H9 (cell line): ENCODE results near the gene NGF. TPM values are rescaled to one million over a fixed set of nuclear protein-coding genes. Genes with fewer than 3 reads are reported as not detected.
"Not testable (repeated sequence)": the region's sequence is repeated elsewhere in the genome, so short reads cannot be mapped to it uniquely, and the experiment has no call there.

Experiments
- DNase-seq: peaks from one replicate; pipeline ENCODE4 v3.0.0-alpha.2; 2017
- H2AFZ ChIP-seq: one replicate; pipeline ENCODE4 v1.6.1; 2013; ENCODE audit warnings: mild to moderate bottlenecking, low read length, control low read depth, moderate library complexity
- H2AK5ac ChIP-seq: 2 replicates; pipeline ENCODE4 v1.6.1; 2013; ENCODE audit warnings: low read length, control low read depth, mixed read lengths; ENCODE audit not compliant: insufficient read length
- H2BK120ac ChIP-seq: one replicate; pipeline ENCODE4 v1.6.1; 2013; ENCODE audit warnings: low read depth, mild to moderate bottlenecking, low read length, control low read depth, inconsistent platforms; ENCODE audit not compliant: poor library complexity, severe bottlenecking
- H2BK12ac ChIP-seq: 2 replicates; pipeline ENCODE4 v1.6.1; 2013; ENCODE audit warnings: low read length, control low read depth, mixed read lengths, low read depth; ENCODE audit not compliant: insufficient read length
- H2BK15ac ChIP-seq: 2 replicates; pipeline ENCODE4 v1.6.1; 2013; ENCODE audit warnings: low read depth, low read length, control low read depth
- H2BK20ac ChIP-seq: one replicate; pipeline ENCODE4 v1.6.1; 2013; ENCODE audit warnings: low read depth, mild to moderate bottlenecking, low read length, control low read depth, inconsistent platforms; ENCODE audit not compliant: poor library complexity, severe bottlenecking
- H2BK5ac ChIP-seq: 2 replicates; pipeline ENCODE4 v1.6.1; 2013; ENCODE audit warnings: low read length, control low read depth, mixed read lengths; ENCODE audit not compliant: insufficient read length
- H3K14ac ChIP-seq: 2 replicates; pipeline ENCODE4 v1.6.1; 2013; ENCODE audit warnings: low read length, control low read depth; ENCODE audit not compliant: insufficient read depth
- H3K18ac ChIP-seq: 2 replicates; pipeline ENCODE4 v1.6.1; 2013; ENCODE audit warnings: low read depth, mild to moderate bottlenecking, mixed read lengths, low read length, control low read depth; ENCODE audit not compliant: insufficient read length
- H3K23ac ChIP-seq: 2 replicates; pipeline ENCODE4 v1.6.1; 2013; ENCODE audit warnings: low read length, control low read depth, mixed read lengths, low read depth; ENCODE audit not compliant: insufficient read length
- H3K23me2 ChIP-seq: 2 replicates; pipeline ENCODE4 v1.6.1; 2013; ENCODE audit warnings: low read depth, mild to moderate bottlenecking, mixed read lengths, low read length, control low read depth; ENCODE audit not compliant: insufficient read length, poor library complexity, severe bottlenecking
- H3K27ac ChIP-seq: 2 replicates; pipeline ENCODE4 v1.5.1; 2013; ENCODE audit warnings: low read length, control low read depth, mixed read lengths, low read depth; ENCODE audit not compliant: insufficient read length
- H3K27me3 ChIP-seq: 2 replicates; pipeline ENCODE4 v1.6.1; 2013; ENCODE audit warnings: low read length, control low read depth, inconsistent platforms; ENCODE audit not compliant: insufficient read depth
- H3K4ac ChIP-seq: 2 replicates; pipeline ENCODE4 v1.6.1; 2013; ENCODE audit warnings: low read depth, mild to moderate bottlenecking, control low read depth, inconsistent platforms, low read length, moderate library complexity
- H3K4me1 ChIP-seq: 2 replicates; pipeline ENCODE4 v1.6.1; 2013; ENCODE audit warnings: low read length, control low read depth, inconsistent platforms; ENCODE audit not compliant: insufficient read depth
- H3K4me2 ChIP-seq: 2 replicates; pipeline ENCODE4 v1.6.1; 2013; ENCODE audit warnings: low read length, control low read depth, mixed read lengths; ENCODE audit not compliant: insufficient read length, insufficient read depth
- H3K56ac ChIP-seq: 2 replicates; pipeline ENCODE4 v1.6.1; 2013; ENCODE audit warnings: low read depth, mild to moderate bottlenecking, mixed read lengths, low read length, control low read depth; ENCODE audit not compliant: insufficient read length
- H3K79me1 ChIP-seq: 2 replicates; pipeline ENCODE4 v1.6.1; 2013; ENCODE audit warnings: low read depth, mild to moderate bottlenecking, moderate library complexity, low read length, control low read depth, inconsistent platforms; ENCODE audit not compliant: insufficient read depth, poor library complexity, severe bottlenecking
- H3K79me2 ChIP-seq: 2 replicates; pipeline ENCODE4 v1.6.1; 2013; ENCODE audit warnings: low read length, control low read depth, inconsistent platforms; ENCODE audit not compliant: insufficient read depth
- H3K9ac ChIP-seq: 2 replicates; pipeline ENCODE4 v1.6.1; 2013; ENCODE audit warnings: low read length, control low read depth, mixed read lengths; ENCODE audit not compliant: insufficient read length; ENCODE audit errors: extremely low read depth
- H3K9me3 ChIP-seq: one replicate; pipeline ENCODE4 v1.6.1; 2013; ENCODE audit warnings: low read depth, low read length, inconsistent platforms; ENCODE audit not compliant: control insufficient read depth
- H3T11ph ChIP-seq: one replicate; pipeline ENCODE4 v1.6.1; 2013; ENCODE audit warnings: mild to moderate bottlenecking, low read length, control low read depth, inconsistent platforms
- H4K20me1 ChIP-seq: one replicate; pipeline ENCODE4 v1.6.1; 2013; ENCODE audit not compliant: control insufficient read depth, insufficient read length, insufficient read depth
- H4K5ac ChIP-seq: 2 replicates; pipeline ENCODE4 v1.6.1; 2013; ENCODE audit warnings: low read depth, mild to moderate bottlenecking, mixed read lengths, low read length, control low read depth; ENCODE audit not compliant: insufficient read length
- H4K8ac ChIP-seq: replicated peaks from 2 replicates; pipeline ENCODE4 v1.6.1; 2013; ENCODE audit warnings: low read length, control low read depth, mixed read lengths, low read depth; ENCODE audit not compliant: insufficient read length
- H4K91ac ChIP-seq: 2 replicates; pipeline ENCODE4 v1.6.1; 2013; ENCODE audit warnings: low read depth, mild to moderate bottlenecking, moderate library complexity, mixed read lengths, low read length, control low read depth; ENCODE audit not compliant: insufficient read length
- H3K27ac Mint-ChIP-seq, 3 experiments: 2 replicates in 2 of 3; 3 replicates in 1 of 3; pipeline ENCODE4 v1.8.0; 2020 to 2021; ENCODE audit warnings: mixed read lengths in 3 of 3, mild to moderate bottlenecking in 1 of 3, moderate library complexity in 1 of 3
- H3K27me3 Mint-ChIP-seq: 2 replicates; pipeline ENCODE4 v1.8.0; 2021; ENCODE audit warnings: low read depth, mild to moderate bottlenecking, moderate library complexity, mixed read lengths
- H3K36me3 Mint-ChIP-seq, 3 experiments: 2 replicates in 2 of 3; 3 replicates in 1 of 3; pipeline ENCODE4 v1.8.0; 2020 to 2021; ENCODE audit warnings: low read depth in 3 of 3, mixed read lengths in 3 of 3; ENCODE audit not compliant: insufficient read depth in 1 of 3
- H3K4me1 Mint-ChIP-seq, 2 experiments: 2 replicates each; pipeline ENCODE4 v1.8.0; 2020; ENCODE audit warnings: mixed read lengths in 2 of 2
- H3K4me3 Mint-ChIP-seq, 2 experiments: 2 replicates in 1 of 2; 3 replicates in 1 of 2; pipeline ENCODE4 v1.8.0; 2020 to 2021; ENCODE audit warnings: mild to moderate bottlenecking in 2 of 2, mixed read lengths in 2 of 2, moderate library complexity in 1 of 2
- H3K9me3 Mint-ChIP-seq, 2 experiments: 2 replicates in 1 of 2; 3 replicates in 1 of 2; pipeline ENCODE4 v1.8.0; 2020; ENCODE audit warnings: mild to moderate bottlenecking in 2 of 2, mixed read lengths in 2 of 2, moderate library complexity in 1 of 2
- WGBS: extraction: QIAGEN DNeasy Blood & Tissue Kit; methylation state at CpG from one replicate; pipeline ENCODE4 v1.1.7; 2013; ENCODE audit warnings: missing lambda C conversion rate, low lambda C conversion rate, mixed read lengths; ENCODE audit not compliant: insufficient read length; ENCODE audit errors: extremely low coverage; 5-methylcytosine and 5-hydroxymethylcytosine counted together
- total RNA-seq: library from RNA; stranded (reverse); gene quantifications from 2 replicates; pipeline ENCODE4 v1.2.1, GENCODE V29; 2021

NGF gene
- total RNA-seq, 1 experiment from 2014 or later = 0.22 TPM

DNA sequence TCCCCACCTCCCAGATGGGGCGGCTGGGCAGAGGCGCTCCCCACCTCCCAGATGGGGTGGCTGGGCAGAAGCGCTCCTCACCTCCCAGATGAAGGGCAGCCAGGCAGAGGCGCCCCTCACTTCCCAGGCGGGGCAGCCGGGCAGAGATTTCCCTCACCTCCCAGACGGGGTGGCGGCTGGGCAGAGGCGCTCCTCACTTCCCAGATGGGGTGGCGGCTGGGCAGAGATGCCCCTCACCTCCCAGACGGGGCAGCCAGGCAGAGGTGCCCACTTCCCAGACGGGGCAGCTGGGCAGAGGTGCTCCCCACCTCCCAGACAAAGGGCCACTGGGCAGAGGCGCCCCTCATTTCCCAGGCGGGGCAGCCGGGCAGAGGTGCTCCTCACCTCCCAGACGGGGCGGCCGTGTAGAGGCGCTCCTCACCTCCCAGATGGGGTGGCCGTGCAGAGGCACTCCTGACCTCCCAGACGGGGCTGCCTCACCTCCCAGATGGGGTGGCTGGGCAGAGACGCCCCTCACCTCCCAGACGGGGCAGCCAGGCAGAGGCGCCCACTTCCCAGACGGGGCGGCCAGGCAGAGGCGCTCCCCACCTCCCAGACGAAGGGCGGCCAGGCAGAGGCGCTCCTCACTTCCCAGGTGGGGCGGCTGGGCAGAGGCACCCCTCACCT is 21.9 kb upstream of the NGF start:
- not testable (repeated sequence) for H3K56ac ChIP-seq, H2AK5ac ChIP-seq, H4K91ac ChIP-seq, H3K4me2 ChIP-seq, H3K14ac ChIP-seq, H3K27me3 Mint-ChIP-seq, H3K18ac ChIP-seq, H3K23me2 ChIP-seq, H3K79me2 ChIP-seq, H4K5ac ChIP-seq, DNase-seq, H3K27ac Mint-ChIP-seq, H3K9ac ChIP-seq, H3K4ac ChIP-seq, H2BK20ac ChIP-seq, H2BK5ac ChIP-seq, H3K27me3 ChIP-seq, H3K27ac ChIP-seq, H4K20me1 ChIP-seq, H3K4me1 Mint-ChIP-seq, H3K79me1 ChIP-seq, H3K4me1 ChIP-seq, H3K4me3 Mint-ChIP-seq, H3T11ph ChIP-seq, H3K9me3 ChIP-seq, H3K23ac ChIP-seq, H2BK120ac ChIP-seq, H2BK12ac ChIP-seq, H2AFZ ChIP-seq, H4K8ac ChIP-seq, H2BK15ac ChIP-seq
- peaks cover 10% of the 10 kb centered on the region in 3 experiments for H3K36me3 Mint-ChIP-seq
- WGBS = no CpG with 5 or more reads among the region's 31 CpGs
- peaks cover 24 to 26% of the 10 kb centered on the region in 2 experiments for H3K9me3 Mint-ChIP-seq
